K562 treated with DMSO at 1 percent for 12 hours (cell line): ENCODE measurements around the gene CRYAB. TPM values are rescaled to one million over a fixed set of nuclear protein-coding genes. Genes with fewer than 3 reads are reported as not detected.

Source experiments
- total RNA-seq: library from RNA; unstranded; fragments of 300-600 nt; gene quantifications from 2 replicates; pipeline ENCODE4 v1.2.3, GENCODE V29; 2022; ENCODE audit not compliant: insufficient read depth

The CRYAB gene, protein sequence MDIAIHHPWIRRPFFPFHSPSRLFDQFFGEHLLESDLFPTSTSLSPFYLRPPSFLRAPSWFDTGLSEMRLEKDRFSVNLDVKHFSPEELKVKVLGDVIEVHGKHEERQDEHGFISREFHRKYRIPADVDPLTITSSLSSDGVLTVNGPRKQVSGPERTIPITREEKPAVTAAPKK
- total RNA-seq: not detected in 2 replicates

DNA sequence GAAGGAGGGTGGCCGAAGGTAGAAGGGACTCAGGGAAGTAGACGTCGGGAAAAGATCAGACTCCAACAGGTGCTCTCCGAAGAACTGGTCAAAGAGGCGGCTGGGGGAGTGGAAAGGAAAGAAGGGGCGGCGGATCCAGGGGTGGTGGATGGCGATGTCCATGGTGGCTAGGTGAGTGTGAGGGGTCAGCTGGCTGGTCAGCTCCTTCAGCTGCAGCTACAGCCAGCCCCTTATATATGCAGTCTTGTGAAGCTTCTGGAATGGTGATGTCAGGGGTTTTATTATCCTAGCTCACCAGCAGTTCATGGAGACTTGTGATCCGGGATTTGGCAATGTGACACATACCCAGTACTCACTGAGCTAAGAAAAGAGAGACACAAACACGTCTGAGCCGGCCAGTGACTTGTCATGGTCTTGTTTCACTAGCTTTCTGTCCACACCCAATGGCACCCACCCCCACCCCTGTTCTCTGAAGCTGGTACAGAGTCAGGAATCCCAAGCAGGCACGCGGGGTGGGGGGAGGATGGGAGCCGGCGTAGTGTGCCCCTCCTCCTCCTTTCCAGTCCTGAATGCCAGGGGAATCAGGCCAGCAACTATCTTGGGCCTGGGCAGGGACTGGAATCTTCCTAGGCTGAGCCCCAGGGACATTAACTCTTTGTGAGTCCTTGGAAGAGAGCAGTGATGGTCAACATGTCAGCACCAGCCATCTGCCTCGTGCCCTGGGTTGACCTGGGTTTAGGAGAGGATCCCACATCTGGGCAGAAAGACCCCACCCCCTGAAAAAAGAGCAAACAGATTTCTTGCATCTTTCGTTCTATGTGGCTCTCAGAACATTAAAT lies at the start of gene CRYAB:
TSS of gene CRYAB (minus strand) at position 208 of the 839 bp plus-strand sequence. CDS start at position 162, 46 bp downstream.

DNA sequence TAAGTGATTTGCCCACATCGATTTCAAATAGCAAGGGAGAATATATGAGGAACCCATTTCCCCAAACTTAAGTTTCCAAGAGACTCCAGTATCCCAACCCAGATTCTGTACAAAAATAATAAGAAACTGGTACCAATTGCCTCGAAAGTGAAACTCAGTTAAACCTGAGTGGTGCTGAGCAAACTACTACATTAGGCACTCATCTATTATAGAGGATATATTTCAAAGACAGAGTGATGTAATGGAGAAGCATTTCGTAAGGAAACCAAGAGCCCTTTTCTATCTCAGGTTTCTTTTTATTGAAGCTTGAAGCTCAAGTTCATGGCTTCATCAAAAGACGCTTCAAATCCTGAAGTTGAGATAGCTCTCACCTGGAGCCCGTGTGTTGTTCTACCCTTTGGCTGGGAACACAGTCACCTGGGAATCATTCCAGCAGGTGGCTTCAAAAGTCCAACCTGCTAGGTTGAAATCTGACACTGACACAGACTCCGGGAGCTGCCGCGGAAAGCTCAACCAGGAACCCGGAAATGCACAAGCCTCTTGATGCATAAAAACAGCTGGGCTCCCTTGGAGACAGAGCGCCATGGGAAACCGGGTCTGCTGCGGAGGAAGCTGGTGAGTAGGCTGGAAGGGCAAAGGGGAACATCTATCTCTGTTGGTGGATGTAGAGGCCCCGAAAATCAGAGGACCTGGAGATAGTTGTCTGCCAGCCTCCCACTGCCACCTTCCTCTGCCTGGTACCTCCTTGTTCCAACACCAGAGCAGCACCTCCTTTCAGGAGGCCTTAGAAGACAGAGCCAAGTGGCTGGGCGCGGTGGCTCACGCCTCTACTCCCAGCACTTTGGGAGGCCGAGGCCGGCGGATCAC lies 7.1 kb upstream of the CRYAB start, which contains the start of gene C11orf52:
TSS of gene C11orf52 (plus strand) at position 524 of the 867 bp plus-strand sequence. CDS start at position 584, 60 bp downstream.

DNA sequence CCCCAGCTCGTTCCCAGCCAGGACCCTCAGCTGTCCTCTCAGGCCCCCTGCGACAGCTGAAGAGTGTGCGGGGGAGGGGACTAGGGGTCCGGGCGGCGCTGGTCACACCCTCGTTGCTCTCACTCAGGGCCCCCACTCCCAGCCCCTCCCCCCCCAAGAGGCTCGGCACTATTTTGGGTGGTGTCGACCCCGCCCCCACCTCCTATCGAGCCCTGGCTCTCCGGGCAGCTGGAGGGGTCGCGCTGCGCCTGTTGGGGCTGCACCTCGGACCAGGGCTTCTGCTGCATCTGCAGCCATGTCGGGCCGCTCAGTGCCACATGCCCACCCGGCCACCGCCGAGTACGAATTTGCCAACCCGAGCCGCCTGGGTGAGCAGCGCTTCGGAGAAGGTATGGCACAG lies 965 bp upstream of the CRYAB start, which contains the start of gene HSPB2:
TSS of gene HSPB2 (plus strand) at position 200 of the 400 bp plus-strand sequence. CDS start at position 296, 96 bp downstream.

DNA sequence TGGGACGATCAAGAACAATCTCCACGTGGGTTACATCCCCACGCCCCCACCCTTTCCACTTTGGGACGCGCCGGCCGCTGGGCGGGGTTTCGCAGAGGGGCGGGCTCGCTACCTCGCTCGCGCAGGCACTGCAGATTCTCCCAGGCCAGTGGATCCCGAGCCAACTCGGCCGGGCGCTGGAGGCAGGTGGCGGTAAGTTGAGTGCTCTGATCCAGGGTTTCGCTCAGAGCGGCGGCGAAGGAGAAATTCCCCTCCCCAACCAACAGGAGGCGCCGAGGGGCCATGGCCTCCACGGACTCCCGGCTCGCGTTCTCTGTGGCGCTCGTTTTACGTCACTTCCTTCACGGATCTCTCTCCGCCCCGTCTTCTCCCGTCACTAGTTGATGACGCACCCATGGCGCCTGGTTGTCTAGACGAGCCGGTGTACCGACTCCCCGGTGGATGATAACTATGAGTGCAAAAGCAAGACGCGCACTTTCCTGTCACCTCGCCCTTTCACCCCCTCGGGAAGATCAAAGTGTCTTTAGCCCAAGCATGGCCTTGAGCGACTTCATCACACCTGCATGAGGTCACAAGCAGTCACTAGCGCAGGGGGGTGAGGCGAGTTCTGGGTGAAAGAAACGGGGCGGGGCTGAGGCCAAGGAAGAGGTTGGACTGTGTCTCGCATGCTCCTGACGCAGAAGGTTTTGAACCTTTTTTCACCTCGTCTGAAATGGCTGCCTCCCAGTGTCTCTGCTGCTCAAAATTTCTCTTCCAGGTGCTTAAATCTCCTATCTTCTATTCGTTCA lies 32.5 kb downstream of the CRYAB start, which contains the start of the genes CFAP68 and FDXACB1:
TSS of gene CFAP68 (plus strand) at position 693 of the 788 bp plus-strand sequence. CDS start at position 713, 20 bp downstream.
TSS of gene FDXACB1 (minus strand) at position 317 of the 788 bp plus-strand sequence. CDS start at position 284, 33 bp downstream.

DNA sequence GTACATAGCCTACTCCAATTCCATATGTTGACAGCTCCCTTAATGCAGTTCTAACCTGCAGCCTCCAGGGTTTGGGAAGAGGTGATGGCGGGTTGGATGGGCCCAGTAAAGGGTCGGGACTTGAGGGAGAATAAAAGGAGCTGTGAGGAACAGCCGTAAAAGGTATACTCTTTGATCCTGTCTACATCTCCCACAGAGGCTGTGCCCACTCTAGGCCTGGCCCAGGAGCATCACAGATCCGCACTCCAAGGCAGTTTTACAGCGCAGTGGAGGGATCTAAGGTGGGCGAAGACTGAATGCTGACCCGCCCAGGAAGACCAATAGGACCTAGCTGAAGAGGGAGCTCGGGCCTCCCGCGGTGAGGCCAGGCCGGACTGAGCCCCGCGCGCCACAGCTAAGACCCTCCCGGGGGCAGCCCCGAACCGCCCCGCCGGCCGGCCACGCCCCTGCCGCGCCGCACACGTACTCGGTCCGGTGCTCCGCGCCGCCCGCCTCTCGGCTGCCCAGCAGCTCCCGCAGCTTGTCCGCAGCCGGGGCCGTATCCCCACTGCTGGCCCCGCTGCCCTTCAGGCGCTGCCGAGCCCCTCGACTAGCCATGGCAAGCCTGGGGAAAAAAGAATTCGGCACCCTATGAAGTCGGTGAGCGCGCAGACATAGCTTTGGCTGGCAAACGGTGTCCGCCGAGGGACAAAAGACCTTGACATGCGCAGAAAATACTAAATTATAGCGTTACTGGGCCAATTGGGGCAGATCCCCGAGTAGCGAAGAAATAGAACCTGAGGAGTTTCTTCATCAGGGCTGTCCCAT lies 40.5 kb downstream of the CRYAB start, which contains the start of gene ALG9:
TSS of gene ALG9 (minus strand) at position 696 of the 807 bp plus-strand sequence. CDS start at position 597, 99 bp downstream.

Other genes with a start within 250 kb of the CRYAB start
- gene PPP2R1B, start 145.4 kb downstream of the CRYAB start, total RNA-seq: 8.2 and 24.8 TPM in 2 replicates
- gene ALG9, start 40.2 kb downstream of the CRYAB start, total RNA-seq: 12.6 and 28.7 TPM in 2 replicates
- gene FDXACB1, start 32.6 kb downstream of the CRYAB start, total RNA-seq: 0.78 and 1.4 TPM in 2 replicates
- 31.8 and 32.1 TPM in 2 replicates for gene CFAP68, start 32.2 kb downstream of the CRYAB start, total RNA-seq
- not detected in 2 replicates for gene HSPB2, start 964 bp upstream of the CRYAB start, total RNA-seq
- 0.89 and 2.1 TPM in 2 replicates for gene C11orf52, start 7.1 kb upstream of the CRYAB start, total RNA-seq
- 1.4 and 5.1 TPM in 2 replicates for gene DIXDC1, start 25.6 kb upstream of the CRYAB start, total RNA-seq
- 22.0 and 41.2 TPM in 2 replicates for gene DLAT, start 113.6 kb upstream of the CRYAB start, total RNA-seq
- 1.8 TPM in 1 of 2 replicates, not detected in the other for gene PIH1D2, start 162.2 kb upstream of the CRYAB start, total RNA-seq
- 9.9 and 15.7 TPM in 2 replicates for gene NKAPD1, start 162.5 kb upstream of the CRYAB start, total RNA-seq
- 39.9 and 67.9 TPM in 2 replicates for gene TIMM8B, start 175.0 kb upstream of the CRYAB start, total RNA-seq
- 92.8 and 110 TPM in 2 replicates for gene SDHD, start 175.1 kb upstream of the CRYAB start, total RNA-seq